Measurements from ENCODE around the gene TGFBR3. TPM values are rescaled to one million over a fixed set of nuclear protein-coding genes. Genes with fewer than 3 reads are reported as not detected.
A peak's percentile ranks its signal among the peaks of the same experiment; 100 is the strongest.

The TGFBR3 gene
- total and polyA plus RNA-seq, 9 of the 15 experiments (the other 6 are each of a cell fraction or from before 2014, with no cell fraction given): 3.6 to 32.4 (median 15.6) TPM

- no peak; the same call in 1 of the 2 replicates for TF ChIP-seq ZBTB40 (IDR thresholded peaks at IDR 0.05)
- TF ChIP-seq ZBTB40 (CRISPR knock-in tag; IDR thresholded peaks at IDR 0.05): no peak
- TF ChIP-seq POLR2AphosphoS5 (IDR thresholded peaks at IDR 0.05; ENCODE audit: control insufficient read depth, insufficient read depth, low read depth, low read length): peak; percentile 83
- peak; percentile 67; the same call in 1 of the 2 replicates for TF ChIP-seq PHB2 (IDR thresholded peaks at IDR 0.05; ENCODE audit: low read depth)
- TF ChIP-seq KLF10 (CRISPR knock-in tag; IDR thresholded peaks at IDR 0.05): no peak
- TF ChIP-seq DPF2 (IDR thresholded peaks at IDR 0.05): peak; percentile 93
- peak; percentile 94 for TF ChIP-seq ZNF584 (CRISPR knock-in tag; IDR thresholded peaks at IDR 0.05; ENCODE audit: low read depth)
- TF ChIP-seq NFIC (IDR thresholded peaks at IDR 0.05): peak; percentile 84
- TF ChIP-seq CREB3 (tag; conservative IDR thresholded peaks at IDR 0.05; ENCODE audit: low read depth): no peak
- TF ChIP-seq NRF1 (conservative IDR thresholded peaks at IDR 0.05 in 1 of 2, IDR thresholded peaks at IDR 0.05 in 1 of 2): peak; percentile 73 to 79
- TF ChIP-seq ETS1 (conservative IDR thresholded peaks at IDR 0.05; ENCODE audit: control insufficient read depth, low read depth, low read length): peak; percentile 83; the same call in 1 of the 2 replicates
- TF ChIP-seq BCLAF1 (IDR thresholded peaks at IDR 0.05; ENCODE audit: borderline replicate concordance in 1 of 2, control insufficient read depth in 1 of 2, low read depth in 2 of 2, low read length in 1 of 2): 0 out of 4 replicates have a peak, but pooled peaks of 1 of the 2 experiments have one; percentile 65
- TF ChIP-seq SMAD1 (IDR thresholded peaks at IDR 0.05; ENCODE audit: low read depth, low read length, partially characterized antibody): peak; percentile 28
Measured at GRCh38 chr1:91804546-91805023, 81.4 kb downstream of the TGFBR3 start (continued).
